HUDEP-2 (cell line): ENCODE measurements around the gene GJD3.
"Not testable (repeated sequence)": the region's sequence is repeated elsewhere in the genome, so short reads cannot be mapped to it uniquely, and the experiment has no call there.

ENCODE experiments used
- DNase-seq, 76 experiments: peaks; one replicate each; lab custom pipeline; 2025; ENCODE audit not compliant: unreplicated experiment in 76 of 76; lab: John Stamatoyannopoulos, UW

Gene GJD3

DNA sequence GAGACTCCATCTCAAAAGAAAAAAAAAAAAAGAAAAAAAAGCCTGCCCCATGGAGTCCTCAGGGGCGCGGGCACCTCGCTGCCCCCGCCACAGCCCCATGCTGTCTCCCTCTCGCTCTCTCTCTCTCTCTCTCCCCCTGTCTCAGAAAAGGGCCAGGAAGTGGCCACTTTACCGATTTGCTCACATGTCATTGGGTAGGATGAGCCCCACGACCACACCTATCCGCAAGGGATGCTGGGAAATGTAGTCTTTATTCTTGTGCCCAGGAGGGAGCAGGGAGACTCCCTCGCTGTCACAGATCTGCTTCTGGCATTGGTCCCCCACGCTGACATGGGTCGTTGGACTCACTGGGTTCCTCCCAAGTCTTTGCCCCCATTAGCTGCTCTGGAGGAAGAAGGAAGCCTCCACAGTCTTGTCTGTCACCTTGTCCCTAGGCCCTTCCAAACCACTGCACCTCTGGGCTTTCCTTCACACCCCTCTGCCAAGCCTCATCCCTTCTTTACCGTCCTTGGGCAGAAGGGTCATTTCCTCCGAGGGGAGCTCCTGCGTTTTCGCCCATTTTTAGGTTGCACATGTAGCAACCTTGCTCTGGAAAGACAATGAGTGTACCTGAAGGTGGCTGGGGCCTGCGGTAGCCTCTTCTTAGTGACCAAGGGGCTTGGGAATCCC lies 6.9 kb upstream of the GJD3 start:
- peak in 5 of 76 experiments; percentile 3 to 23 (median 12) for DNase-seq

- DNase-seq, result no peak
Measured at GRCh38 chr17:40369923-40370322, 5.4 kb upstream of the GJD3 start.

DNA sequence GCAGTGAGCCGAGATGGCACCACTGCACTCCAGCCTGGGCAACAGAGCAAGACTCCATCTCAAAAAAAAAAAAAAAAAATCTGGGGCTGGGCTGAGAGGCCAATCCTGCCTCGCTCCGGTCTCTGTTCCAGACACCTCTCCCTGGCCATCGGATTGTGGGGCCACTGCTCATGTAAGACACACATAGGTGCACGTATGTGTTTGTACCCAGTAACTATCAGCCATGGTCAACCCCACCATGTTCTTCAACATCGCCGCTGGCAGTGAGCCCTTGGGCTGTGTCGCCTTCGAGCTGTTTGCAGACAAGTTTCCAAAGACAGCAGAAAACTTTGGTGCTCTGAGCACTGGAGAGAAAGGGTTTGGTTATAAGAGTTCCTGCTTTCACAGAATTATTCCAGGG lies 3.2 kb upstream of the GJD3 start:
- DNase-seq, result not testable (repeated sequence)

- DNase-seq, result no peak
Measured at GRCh38 chr17:40366861-40367518, 2.5 kb upstream of the GJD3 start.

DNA sequence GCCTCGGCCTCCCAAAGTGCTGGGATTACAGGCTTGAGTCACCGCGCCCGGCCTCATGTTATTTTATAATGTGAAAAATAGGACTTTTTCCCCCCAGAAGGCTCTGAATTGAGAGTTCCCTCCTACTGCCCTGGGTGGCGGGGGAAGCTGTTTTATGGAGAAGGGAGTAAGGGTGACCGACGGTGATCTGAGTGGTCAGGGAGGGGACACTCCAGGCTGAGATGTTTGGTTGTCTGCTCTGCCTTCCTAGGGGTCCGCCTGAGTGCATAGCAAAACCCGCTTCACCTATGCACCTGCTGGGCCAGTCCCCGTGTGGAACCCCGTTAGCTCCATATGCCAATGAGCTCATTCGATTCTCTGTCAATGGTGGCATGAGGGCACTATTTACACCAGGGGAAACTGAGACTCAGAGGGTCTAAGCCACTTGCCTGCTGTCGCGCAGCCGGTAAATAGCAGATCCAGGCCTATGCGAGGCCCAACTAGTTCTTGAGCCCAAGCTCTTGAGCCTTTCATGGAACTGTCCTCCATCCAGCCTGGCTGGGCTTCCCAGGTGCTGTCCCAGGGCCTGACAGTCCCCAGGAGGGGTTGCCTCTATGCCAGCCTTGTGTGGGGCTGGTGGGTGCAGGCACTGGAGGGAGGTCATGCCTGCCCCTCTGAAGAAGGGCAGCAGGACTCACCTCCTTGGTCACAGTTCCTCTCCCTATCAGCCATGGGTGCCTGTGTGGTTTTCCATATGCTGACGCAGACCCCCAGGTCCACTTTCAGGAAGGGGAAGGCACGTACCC lies 1.7 kb upstream of the GJD3 start:
- DNase-seq, result no peak

- DNase-seq, result no peak
Measured at GRCh38 chr17:40364906-40365305, 369 bp upstream of the GJD3 start.

DNA sequence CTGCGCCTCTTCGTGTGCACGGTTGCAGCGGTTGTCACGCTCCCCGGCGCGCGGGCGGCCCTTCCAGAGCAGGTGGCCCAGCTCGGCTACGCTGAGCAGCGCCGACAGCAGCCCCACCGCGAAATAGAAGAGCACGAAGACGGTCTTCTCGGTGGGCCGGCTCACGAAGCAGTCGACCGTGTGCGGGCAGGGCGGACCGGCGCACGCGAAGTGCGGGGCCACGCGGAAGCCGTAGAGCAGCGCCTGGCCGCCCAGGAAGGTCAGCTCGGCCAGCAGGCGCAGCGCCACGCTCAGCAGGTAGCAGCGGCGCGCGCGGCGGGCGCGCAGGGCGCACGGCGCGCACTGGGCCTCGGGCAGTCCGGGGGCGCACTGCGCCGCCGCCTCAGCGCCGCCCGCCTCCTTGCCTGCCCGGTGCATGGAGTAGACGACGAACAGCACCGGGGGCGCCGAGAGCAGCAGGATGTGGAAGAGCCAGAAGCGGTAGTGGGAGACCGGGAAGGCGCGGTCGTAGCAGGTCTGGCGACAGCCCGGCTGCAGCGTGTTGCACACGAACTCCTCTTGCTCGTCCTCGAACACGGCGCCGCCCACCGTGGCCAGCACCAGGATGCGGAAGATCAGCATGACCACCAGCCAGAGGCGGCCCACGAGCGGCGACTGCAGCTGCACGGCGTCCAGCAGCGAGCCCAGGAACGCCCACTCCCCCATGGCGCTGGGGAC lies 1.3 kb downstream of the GJD3 start:
- peak in 6 of 76 experiments; percentile 18 to 39 (median 26) for DNase-seq

DNA sequence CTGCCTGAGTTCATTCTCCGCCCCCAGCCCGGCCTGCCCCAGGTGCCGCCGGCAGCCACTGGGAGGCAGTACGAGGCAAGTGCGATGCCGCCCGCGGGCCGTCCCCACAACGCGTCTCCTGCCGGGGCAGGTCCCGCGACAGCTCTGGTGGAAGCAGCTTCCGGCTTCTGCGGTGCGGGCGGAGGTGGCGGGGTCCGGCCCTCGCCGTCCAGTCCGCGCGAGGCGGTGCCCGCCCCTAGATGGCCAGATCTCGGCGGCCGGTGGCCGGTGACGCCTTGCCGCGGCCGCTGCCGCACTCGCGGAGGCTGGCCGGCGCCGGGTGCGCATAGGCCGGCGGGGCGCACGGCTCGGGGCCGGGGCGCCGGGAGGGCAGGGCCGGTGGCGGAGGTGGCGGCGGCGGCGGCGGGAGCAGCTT lies 1.8 kb downstream of the GJD3 start:
- peak in 72 of 76 experiments; percentile 22 to 89 (median 70) for DNase-seq

- no peak for DNase-seq
Measured at GRCh38 chr17:40361925-40362695, 2.4 kb downstream of the GJD3 start.

DNA sequence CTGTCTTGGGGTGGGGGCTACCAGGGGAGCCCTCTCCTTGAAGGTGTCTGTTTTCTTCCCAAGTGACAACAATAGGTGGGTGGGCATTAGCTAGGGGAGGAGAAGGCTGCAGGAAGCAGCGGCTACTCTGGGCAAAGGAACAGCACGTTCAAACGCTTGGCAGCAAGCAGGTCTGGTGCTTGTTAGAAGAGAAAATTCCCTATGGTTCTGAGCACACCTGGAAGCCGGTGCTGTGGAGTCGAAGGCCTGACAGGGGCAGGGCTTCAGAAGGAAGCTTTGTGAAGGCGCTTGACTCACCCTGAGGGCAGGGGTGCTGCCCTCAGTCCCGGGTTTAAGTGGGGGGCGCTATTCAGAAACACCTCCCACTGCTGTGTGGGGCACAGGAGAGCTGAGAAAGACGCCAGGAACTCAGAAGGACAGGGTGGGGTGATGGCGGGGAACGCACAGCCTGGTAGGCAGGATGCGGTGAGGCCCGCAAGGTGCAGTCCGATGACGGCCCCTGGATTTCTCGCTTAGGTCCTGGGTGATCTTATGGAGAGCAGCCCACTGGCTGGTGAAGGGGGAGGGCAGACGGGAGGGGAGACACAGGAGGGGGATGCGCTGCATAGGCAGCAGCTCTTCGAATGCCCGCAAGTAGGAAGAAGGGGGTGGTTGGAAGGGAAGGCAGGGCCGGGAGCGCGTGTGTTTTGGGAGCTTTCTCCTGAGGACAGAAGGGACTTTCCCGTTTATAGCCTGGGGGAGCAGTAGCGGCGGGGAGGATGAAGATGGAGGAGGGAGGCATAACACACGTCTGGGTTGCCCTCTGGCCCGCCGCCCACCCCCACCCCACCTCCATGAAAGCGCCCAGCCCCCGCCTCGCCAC lies 3.2 kb downstream of the GJD3 start:
- DNase-seq, result no peak

GRCh38 chr17:40360091-40360490 lies 4.4 kb downstream of the GJD3 start:
- DNase-seq, result no peak

- DNase-seq, result peak in 70 of 76 experiments; percentile 17 to 88 (median 66)
Measured at GRCh38 chr17:40358323-40359038, 6.1 kb downstream of the GJD3 start.

GRCh38 chr17:40356990-40357881 lies 7.3 kb downstream of the GJD3 start:
- no peak for DNase-seq

DNA sequence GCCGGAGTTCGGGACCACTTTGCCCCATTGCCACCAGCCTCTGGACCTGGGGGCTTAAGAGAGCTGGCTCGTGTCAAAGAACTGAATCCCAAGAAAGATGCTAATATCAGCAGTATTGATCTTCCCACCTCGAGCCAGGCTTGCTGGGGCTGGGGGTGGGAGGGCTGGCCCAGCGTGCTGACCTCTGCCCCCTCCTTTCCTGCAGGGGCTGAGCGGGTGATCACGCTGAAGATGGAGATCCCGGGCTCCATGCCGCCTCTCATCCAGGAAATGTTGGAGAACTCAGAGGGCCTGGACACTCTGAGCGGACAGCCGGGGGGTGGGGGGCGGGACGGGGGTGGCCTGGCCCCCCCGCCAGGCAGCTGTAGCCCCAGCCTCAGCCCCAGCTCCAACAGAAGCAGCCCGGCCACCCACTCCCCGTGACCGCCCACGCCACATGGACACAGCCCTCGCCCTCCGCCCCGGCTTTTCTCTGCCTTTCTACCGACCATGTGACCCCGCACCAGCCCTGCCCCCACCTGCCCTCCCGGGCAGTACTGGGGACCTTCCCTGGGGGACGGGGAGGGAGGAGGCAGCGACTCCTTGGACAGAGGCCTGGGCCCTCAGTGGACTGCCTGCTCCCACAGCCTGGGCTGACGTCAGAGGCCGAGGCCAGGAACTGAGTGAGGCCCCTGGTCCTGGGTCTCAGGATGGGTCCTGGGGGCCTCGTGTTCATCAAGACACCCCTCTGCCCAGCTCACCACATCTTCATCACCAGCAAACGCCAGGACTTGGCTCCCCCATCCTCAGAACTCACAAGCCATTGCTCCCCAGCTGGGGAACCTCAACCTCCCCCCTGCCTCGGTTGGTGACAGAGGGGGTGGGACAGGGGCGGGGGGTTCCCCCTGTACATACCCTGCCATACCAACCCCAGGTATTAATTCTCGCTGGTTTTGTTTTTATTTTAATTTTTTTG lies 8.5 kb downstream of the GJD3 start:
- no peak for DNase-seq

DNA sequence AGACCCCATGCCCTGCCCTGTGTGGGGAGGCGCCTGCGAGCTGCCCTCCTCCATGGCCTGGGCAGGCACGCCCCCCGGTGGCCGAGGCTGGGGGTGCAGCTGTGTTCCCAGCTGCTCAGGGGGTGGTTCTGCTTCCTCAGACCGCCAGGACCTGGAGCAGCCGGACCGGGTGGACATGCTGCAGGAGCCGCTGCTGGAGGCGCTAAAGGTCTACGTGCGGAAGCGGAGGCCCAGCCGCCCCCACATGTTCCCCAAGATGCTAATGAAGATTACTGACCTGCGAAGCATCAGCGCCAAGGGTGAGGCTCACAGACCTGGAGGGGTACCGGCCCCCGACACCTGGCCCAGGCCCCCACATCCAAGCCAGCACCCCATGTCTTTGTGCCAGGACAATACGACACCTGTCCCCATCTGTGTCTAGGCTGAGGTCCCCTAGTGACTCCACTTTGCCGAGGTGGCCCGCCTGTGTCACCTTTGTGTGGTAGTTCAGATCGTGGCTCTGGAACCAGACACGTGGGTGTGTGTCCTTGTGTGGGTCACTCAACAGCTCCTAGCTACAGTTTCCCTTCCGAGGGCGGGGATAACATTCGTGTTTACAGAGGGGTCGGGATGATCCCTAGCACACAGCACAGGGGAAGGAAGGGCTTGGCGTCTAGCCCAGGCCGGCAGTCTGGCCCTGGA lies 9.3 kb downstream of the GJD3 start:
- DNase-seq, result peak in 54 of 76 experiments; percentile 9 to 77 (median 48)
